ENCODE measurements around the gene MYB.

The MYB gene

DNA sequence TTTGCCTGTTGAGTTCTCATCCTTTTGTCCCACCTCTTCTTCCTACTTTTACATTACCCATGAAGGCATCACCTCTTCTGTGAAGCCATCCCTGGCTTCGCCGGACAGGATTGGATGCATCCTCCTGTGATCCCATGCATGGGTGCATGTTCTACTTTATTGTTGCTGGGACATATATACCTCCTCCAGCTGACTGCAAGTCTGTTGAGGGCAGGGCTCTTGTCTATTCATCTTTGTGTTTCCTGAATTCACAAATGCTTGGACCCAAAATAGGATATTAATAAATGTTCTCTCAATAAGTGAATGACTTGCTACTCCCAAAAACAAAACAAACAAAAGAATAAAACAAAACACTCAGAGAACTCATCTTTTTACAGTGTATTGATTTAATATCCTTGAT lies 5.1 kb downstream of the MYB start:
- peaks cover 17% of the 10 kb centered on the region; the same call in 1 of the 2 replicates for H3K36me3 ChIP-seq (replicated peaks; ENCODE audit: insufficient read depth, low read length)
- H3K9me3 ChIP-seq (replicated peaks; ENCODE audit: insufficient read depth, low read length), result no peaks in the 10 kb centered on the region
- peaks cover 5% of the 10 kb centered on the region; the same call in 1 of the 2 replicates for H4K20me1 ChIP-seq (ENCODE audit: insufficient read depth, low read length)
- H2AFZ ChIP-seq (ENCODE audit: low read length), result no peak overlapping the region
- H3K27ac ChIP-seq (ENCODE audit: low read length), result no peak overlapping the region
- H3K4me3 ChIP-seq (ENCODE audit: low read length), result no peak overlapping the region
- H3K79me2 ChIP-seq (ENCODE audit: low read length), result peaks cover 73% of the 10 kb centered on the region
- no peaks in the 10 kb centered on the region for H3K27me3 ChIP-seq (replicated peaks; ENCODE audit: insufficient read depth, low read length)
- H3K4me1 ChIP-seq (ENCODE audit: low read length), result no peaks in the 10 kb centered on the region
- H3K9me2 ChIP-seq (replicated peaks; ENCODE audit: insufficient read depth, low read length), result no peaks in the 10 kb centered on the region
- TF ChIP-seq EZH2 (optimal IDR thresholded peaks at IDR 0.05; ENCODE audit: low read depth, low read length) (no peak), EZH2phosphoT487 (IDR thresholded peaks at IDR 0.05; ENCODE audit: low read length) (no peak), CTCF (IDR thresholded peaks at IDR 0.05; ENCODE audit: low read length) (no peak)
- H3K4me2 ChIP-seq (ENCODE audit: low read depth, low read length), result no peak overlapping the region
- DNase-seq, result no peak
- H3F3A ChIP-seq (ENCODE audit: insufficient read depth, low read length), result peaks cover 22% of the 10 kb centered on the region
- no peak overlapping the region for H3K9ac ChIP-seq (ENCODE audit: low read length)

DNA sequence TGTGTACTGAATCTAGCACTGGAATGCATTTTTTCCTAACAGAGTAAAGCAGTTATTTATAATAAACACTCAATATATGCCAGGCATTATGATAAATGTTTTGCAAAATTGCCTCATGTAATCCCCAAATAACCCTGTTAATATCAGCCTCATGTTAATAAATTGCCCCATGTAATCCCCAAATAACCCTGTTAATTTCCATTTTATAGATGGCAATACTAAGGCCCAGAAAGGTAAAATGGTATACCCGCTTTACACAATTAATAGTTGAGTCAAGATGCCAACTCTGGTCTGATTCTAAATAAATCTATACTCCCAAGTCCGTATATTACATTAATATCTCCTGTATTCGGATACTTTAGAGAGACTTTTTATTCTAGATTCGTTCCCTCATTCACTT lies 6.3 kb downstream of the MYB start:
- Histone ChIP-seq H2AFZ (ENCODE audit: low read length) (no peak overlapping the region), H3K4me1 (ENCODE audit: low read length) (no peaks in the 10 kb centered on the region), H4K20me1 (ENCODE audit: insufficient read depth, low read length) (peaks cover 5% of the 10 kb centered on the region; the same call in 1 of the 2 replicates), H3K4me2 (ENCODE audit: low read depth, low read length) (no peak overlapping the region), H3F3A (ENCODE audit: insufficient read depth, low read length) (peaks cover 16% of the 10 kb centered on the region), H3K27me3 (replicated peaks; ENCODE audit: insufficient read depth, low read length) (no peaks in the 10 kb centered on the region), H3K9me3 (replicated peaks; ENCODE audit: insufficient read depth, low read length) (no peaks in the 10 kb centered on the region), H3K36me3 (replicated peaks; ENCODE audit: insufficient read depth, low read length) (peaks cover 21% of the 10 kb centered on the region; the same call in 1 of the 2 replicates), H3K79me2 (ENCODE audit: low read length) (peaks cover 63% of the 10 kb centered on the region), H3K4me3 (ENCODE audit: low read length) (no peak overlapping the region), H3K9me2 (replicated peaks; ENCODE audit: insufficient read depth, low read length) (no peaks in the 10 kb centered on the region), H3K9ac (ENCODE audit: low read length) (no peak overlapping the region), H3K27ac (ENCODE audit: low read length) (no peak overlapping the region)
- DNase-seq, result no peak
- no peak for TF ChIP-seq EZH2phosphoT487 (IDR thresholded peaks at IDR 0.05; ENCODE audit: low read length)
- no peak for TF ChIP-seq EZH2 (optimal IDR thresholded peaks at IDR 0.05; ENCODE audit: low read depth, low read length)
- no peak for TF ChIP-seq CTCF (IDR thresholded peaks at IDR 0.05; ENCODE audit: low read length)

GRCh38 chr6:135188718-135189117 lies 7.6 kb downstream of the MYB start:
- no peak for DNase-seq
- Histone ChIP-seq H3K4me1 (ENCODE audit: low read length) (no peaks in the 10 kb centered on the region), H2AFZ (ENCODE audit: low read length) (no peak overlapping the region), H3K4me2 (ENCODE audit: low read depth, low read length) (no peak overlapping the region), H3K27me3 (replicated peaks; ENCODE audit: insufficient read depth, low read length) (no peaks in the 10 kb centered on the region), H3F3A (ENCODE audit: insufficient read depth, low read length) (peaks cover 8% of the 10 kb centered on the region), H3K4me3 (ENCODE audit: low read length) (no peak overlapping the region), H4K20me1 (ENCODE audit: insufficient read depth, low read length) (peaks cover 5% of the 10 kb centered on the region; the same call in 1 of the 2 replicates), H3K9me2 (replicated peaks; ENCODE audit: insufficient read depth, low read length) (no peaks in the 10 kb centered on the region), H3K79me2 (ENCODE audit: low read length) (peaks cover 55% of the 10 kb centered on the region), H3K36me3 (replicated peaks; ENCODE audit: insufficient read depth, low read length) (peaks cover 26% of the 10 kb centered on the region; the same call in 1 of the 2 replicates), H3K9me3 (replicated peaks; ENCODE audit: insufficient read depth, low read length) (no peaks in the 10 kb centered on the region), H3K27ac (ENCODE audit: low read length) (no peak overlapping the region), H3K9ac (ENCODE audit: low read length) (no peak overlapping the region)
- no peak for TF ChIP-seq EZH2phosphoT487 (IDR thresholded peaks at IDR 0.05; ENCODE audit: low read length)
- no peak for TF ChIP-seq EZH2 (optimal IDR thresholded peaks at IDR 0.05; ENCODE audit: low read depth, low read length)
- TF ChIP-seq CTCF (IDR thresholded peaks at IDR 0.05; ENCODE audit: low read length), result no peak
